Esophagus squamous epithelium (tissue), 5 donors: Measurements from ENCODE around the gene SIAH2. TPM values are rescaled to one million over a fixed set of nuclear protein-coding genes. Genes with fewer than 3 reads are reported as not detected.
A peak's percentile ranks its signal among the peaks of the same experiment; 100 is the strongest.

Experiments
- DNase-seq: peaks from one replicate; lab custom pipeline; 2025; lab: John Stamatoyannopoulos, UW
- H3K27ac ChIP-seq, 4 donors: fragments of 200-600 bp; sonication (generic); one replicate each; pipeline ENCODE4 v1.5.1; 2016 to 2019; ENCODE audit warnings: mild to moderate bottlenecking in 1 of 4
- H3K27me3 ChIP-seq, 4 donors: fragments of 200-600 bp; sonication (generic); 1 replicate in 3 of 4; 2 replicates in 1 of 4; pipeline versions ENCODE4 v1.5.1 to v1.6.0; 2017 to 2021; ENCODE audit warnings: antibody characterized with exemption in 1 of 4
- H3K36me3 ChIP-seq, 3 donors: fragments of 200-600 bp; sonication (generic); one replicate each; pipeline ENCODE4 v1.5.1; 2016 to 2019
- H3K4me1 ChIP-seq, 3 donors: fragments of 200-600 bp; sonication (generic); one replicate each; pipeline ENCODE4 v1.5.1; 2017 to 2019
- H3K4me3 ChIP-seq, 4 donors: fragments of 200-600 bp; sonication (generic); 1 replicate in 3 of 4; 2 replicates in 1 of 4; pipeline ENCODE4 v1.5.1; 2016 to 2019; ENCODE audit warnings: mild to moderate bottlenecking in 2 of 4, moderate library complexity in 1 of 4
- H3K9me3 ChIP-seq, 3 donors: fragments of 200-600 bp; sonication (generic); one replicate each; pipeline ENCODE4 v1.5.1; 2016 to 2019
- CTCF ChIP-seq, 6 experiments: fragments of 450-650 bp in 4 of 6; fragments of 200-600 bp in 2 of 6; sonication (generic) in 2 of 6; IDR thresholded peaks; one replicate each; pipeline ENCODE4 v1.5.1; 2016 to 2019; ENCODE audit warnings: antibody characterized with exemption in 6 of 6, mild to moderate bottlenecking in 4 of 6, moderate library complexity in 4 of 6
- POLR2A ChIP-seq, 4 donors: fragments of 450-650 bp; IDR thresholded peaks; one replicate each; pipeline ENCODE4 v1.6.1; 2017; ENCODE audit warnings: antibody characterized with exemption in 4 of 4, mild to moderate bottlenecking in 4 of 4, moderate library complexity in 3 of 4
- WGBS, 2 donors: methylation state at CpG; one replicate each; pipeline ENCODE4 v1.1.5; 2018; 5-methylcytosine and 5-hydroxymethylcytosine counted together
- intact Hi-C: fragments of 100-400 bp; cut with DNase I; formaldehyde crosslinking; loops from one replicate; pipeline ENCODE4 v1.15.0; 2022
- total RNA-seq, 4 donors: library from RNA; depleted of rRNA; stranded (reverse); fragments of >200 nt; gene quantifications; one replicate each; pipeline ENCODE4 v1.1.0, GENCODE V29; 2016
- donor health status: DM: yes; HTN: yes; CAD: no.

Gene SIAH2
- total RNA-seq, 4 donors from 2014 or later, result 39.4 to 74.8 (median 51.8) TPM

- Histone ChIP-seq H3K27me3 (no peaks in the 10 kb centered on the region), H3K9me3 (no peaks in the 10 kb centered on the region), H3K27ac (peak within 1 kb of the TSS; percentile 67 to 89 (median 84)), H3K4me1 (peaks cover 0 to 16% (median 7%) of the 10 kb centered on the region in 3 donors), H3K36me3 (no peaks in the 10 kb centered on the region), H3K4me3 (peak within 1 kb of the TSS; percentile 43 to 78 (median 66))
- peak in 1 of 4 donors; percentile 43 for TF ChIP-seq POLR2A (IDR thresholded peaks at IDR 0.05)
- TF ChIP-seq CTCF (IDR thresholded peaks at IDR 0.05), result peak in 4 of 6 experiments; percentile 24 to 32 (median 30)
- intact Hi-C loops, result no loop called here
- 0 to 1% methylated on average over 19 to 30 of the region's 35 CpGs for WGBS, 2 donors
- DNase-seq, result peak; percentile 58
Measured at GRCh38 chr3:150703756-150704344, 59.1 kb downstream of the SIAH2 start, which contains the start of gene ERICH6. TSS of gene ERICH6 (minus strand) at chr3:150703920. CDS start at chr3:150703898, 22 bp downstream.

GRCh38 chr3:150703299-150703755, 59.6 kb downstream of the SIAH2 start:
- no peak for DNase-seq
- Histone ChIP-seq H3K9me3 (no peaks in the 10 kb centered on the region), H3K27me3 (no peaks in the 10 kb centered on the region), H3K4me3 (peak overlapping the region; percentile 43 to 78 (median 66)), H3K4me1 (peaks cover 0 to 16% (median 7%) of the 10 kb centered on the region in 3 donors), H3K27ac (peak overlapping the region; percentile 67 to 89 (median 84)), H3K36me3 (no peaks in the 10 kb centered on the region)
- WGBS, 2 donors, result 2 to 3% methylated on average over 22 to 29 of the region's 29 CpGs
- intact Hi-C loops, result no loop called here
- no peak for TF ChIP-seq CTCF (IDR thresholded peaks at IDR 0.05)
- TF ChIP-seq POLR2A (IDR thresholded peaks at IDR 0.05), result no peak

- no peak for DNase-seq
- intact Hi-C loops, result no loop called here
Measured at GRCh38 chr3:150699068-150699639, 63.8 kb downstream of the SIAH2 start.

GRCh38 chr3:150697646-150698045, 65.3 kb downstream of the SIAH2 start:
- DNase-seq, result no peak

More at GRCh38 chr3:150699068-150699639, 63.8 kb downstream of the SIAH2 start:
- no peaks in the 10 kb centered on the region for H3K27me3 ChIP-seq
- H3K4me3 ChIP-seq, result no peak overlapping the region
- 72 to 78% methylated on average over 2 of the region's 2 CpGs for WGBS, 2 donors
- no peaks in the 10 kb centered on the region for H3K9me3 ChIP-seq
- no peak overlapping the region for H3K27ac ChIP-seq
- H3K36me3 ChIP-seq, result no peaks in the 10 kb centered on the region
- peaks cover 0 to 7% (median 0%) of the 10 kb centered on the region in 3 donors for H3K4me1 ChIP-seq
- no peak for TF ChIP-seq POLR2A (IDR thresholded peaks at IDR 0.05)
- no peak for TF ChIP-seq CTCF (IDR thresholded peaks at IDR 0.05)

More at GRCh38 chr3:150697646-150698045, 65.3 kb downstream of the SIAH2 start:
- H3K36me3 ChIP-seq, result no peaks in the 10 kb centered on the region
- no peaks in the 10 kb centered on the region for H3K9me3 ChIP-seq
- TF ChIP-seq CTCF (IDR thresholded peaks at IDR 0.05) (no peak), POLR2A (IDR thresholded peaks at IDR 0.05) (no peak)
- H3K27me3 ChIP-seq, result no peaks in the 10 kb centered on the region
- intact Hi-C loops, result no loop called here
- H3K27ac ChIP-seq, result no peak overlapping the region
- no peak overlapping the region for H3K4me3 ChIP-seq
- no peaks in the 10 kb centered on the region for H3K4me1 ChIP-seq
